Pancreas (tissue), 10 donors: ENCODE measurements around the gene INPP5D. TPM values are rescaled to one million over a fixed set of nuclear protein-coding genes. Genes with fewer than 3 reads are reported as not detected.

Experiments used
- ATAC-seq, 4 donors: fragments of 200-7000 bp; cut with Tn5 transposase; one replicate each; pipeline versions ENCODE4 v1.8.0 to v1.9.1; 2020; ENCODE audit warnings: mild to moderate bottlenecking in 4 of 4, moderate library complexity in 4 of 4
- DNase-seq, 6 donors: peaks; one replicate each; pipeline ENCODE4 v3.0.0-alpha.2; 2020
- FAIRE-seq: peaks from 2 replicates; lab custom pipeline; 2012; peaks lifted over from hg19 to GRCh38; lab: Jason Lieb, UNC
- H3K27ac ChIP-seq, 4 donors: fragments of 200-600 bp; sonication (generic); 1 replicate in 3 of 4; 2 replicates in 1 of 4; pipeline versions ENCODE4 v1.5.0 to v1.8.0; 2020
- H3K27me3 ChIP-seq, 4 donors: fragments of 200-600 bp; one replicate each; pipeline ENCODE4 v1.8.0; 2021
- H3K36me3 ChIP-seq, 3 donors: fragments of 200-600 bp; sonication (generic) in 1 of 3; one replicate each; pipeline versions ENCODE4 v1.5.0 to v1.8.0; 2020 to 2021
- H3K4me1 ChIP-seq, 3 donors: fragments of 200-600 bp; one replicate each; pipeline ENCODE4 v1.8.0; 2021
- H3K4me3 ChIP-seq, 4 donors: fragments of 200-600 bp; sonication (generic) in 2 of 4; one replicate each; pipeline versions ENCODE4 v1.5.0 to v1.8.0; 2020 to 2021
- H3K9me3 ChIP-seq, 4 donors: fragments of 200-600 bp; one replicate each; pipeline ENCODE4 v1.8.0; 2021
- CTCF ChIP-seq, 4 donors: fragments of 200-600 bp; sonication (generic) in 3 of 4; IDR thresholded peaks; one replicate each; pipeline versions ENCODE4 v1.5.0 to v1.8.0; 2021; ENCODE audit warnings: antibody characterized with exemption in 4 of 4
- WGBS, 2 donors: extraction: QIAGEN DNeasy Blood & Tissue Kit; methylation state at CpG; one replicate each; pipeline ENCODE4 v1.1.7; 2013; 5-methylcytosine and 5-hydroxymethylcytosine counted together
- intact Hi-C, 3 donors: fragments of 100-400 bp; cut with DNase I; formaldehyde crosslinking; loops; one replicate each; pipeline versions ENCODE4 v1.11.1 to v1.14.2; 2022
- polyA plus RNA-seq, 2 donors: library from polyadenylated mRNA; stranded (reverse); fragments of 200-250 nt; gene quantifications; one replicate each; pipeline ENCODE4 v1.2.3, GENCODE V29; 2013
- total RNA-seq, 6 donors: library from RNA; stranded (reverse); fragmentation: NEBNext Ultra II Directional in 4 of 6; extraction: Animal tissue kit (Norgen Biotek cat#: 25700) in 4 of 6; gene quantifications; one replicate each; pipeline versions ENCODE4 v1.2.1 to v1.2.4, GENCODE V29; 2021 to 2023
- donor health status: healthy with polysubstance abuse.
- donor health status: DM: no; HTN: no; CAD: no; lungs with moderate emphysema.
- donor health status: DM: no; HTN: no; CAD: no.
- donor health status: control.
- donor health status: control.
- donor health status: Bipolar disorder and iron deficiency.
- donor health status: DM: yes; HTN: yes; CAD: no.
- donor health status: DM: no; HTN: no; CAD: no.
- donor health status: DM: no; HTN: no; CAD: no.
- donor health status: DM: yes; HTN: yes; CAD: no.

INPP5D gene
- total and polyA plus RNA-seq, 8 donors, result 1.1 to 11.4 (median 2.3) TPM

GRCh38 chr2:233012301-233012971 lies 47.7 kb upstream of the INPP5D start:
- Histone ChIP-seq H3K4me3 (peak overlapping the region in 3 of 4 donors; percentile 2 to 35 (median 32)), H3K27me3 (no peaks in the 10 kb centered on the region), H3K27ac (peak overlapping the region; percentile 29 to 88 (median 76)), H3K9me3 (no peaks in the 10 kb centered on the region), H3K4me1 (peaks cover 4 to 20% (median 7%) of the 10 kb centered on the region in 3 donors), H3K36me3 (no peaks in the 10 kb centered on the region)
- FAIRE-seq, result no peak
- no peak for TF ChIP-seq CTCF (IDR thresholded peaks at IDR 0.05)
- peak in 4 of 6 donors; percentile 35 to 50 (median 43) for DNase-seq
- peak; percentile 73 to 83 (median 79) for ATAC-seq
- intact Hi-C loops, result no loop called here
- 24% methylated on average over 12 of the region's 12 CpGs for WGBS, 2 donors

GRCh38 chr2:233013027-233013461 lies 47.1 kb upstream of the INPP5D start, which contains the start of gene NGEF:
TSS of gene NGEF (minus strand) at chr2:233013256. CDS start at chr2:232974890, 38,366 bp downstream.
- TF ChIP-seq CTCF (IDR thresholded peaks at IDR 0.05), result no peak
- Histone ChIP-seq H3K27me3 (no peaks in the 10 kb centered on the region), H3K9me3 (no peaks in the 10 kb centered on the region), H3K36me3 (no peaks in the 10 kb centered on the region), H3K4me1 (peaks cover 4 to 20% (median 7%) of the 10 kb centered on the region in 3 donors), H3K27ac (peak within 1 kb of the TSS; percentile 29 to 88 (median 76)), H3K4me3 (peak within 1 kb of the TSS in 3 of 4 donors; percentile 2 to 35 (median 32))
- intact Hi-C loops, result no loop called here
- WGBS, 2 donors, result 18 to 20% methylated on average over 12 of the region's 12 CpGs
- no peak for FAIRE-seq
- peak; percentile 83 to 94 (median 88) for DNase-seq
- ATAC-seq, result peak; percentile 94 to 97 (median 95)

GRCh38 chr2:233013650-233014049 lies 46.5 kb upstream of the INPP5D start:
- WGBS, 2 donors, result 23 to 34% methylated on average over 1 of the region's 1 CpG
- Histone ChIP-seq H3K4me3 (no peak overlapping the region), H3K27me3 (no peaks in the 10 kb centered on the region), H3K9me3 (no peaks in the 10 kb centered on the region), H3K36me3 (no peaks in the 10 kb centered on the region), H3K4me1 (peaks cover 4 to 20% (median 7%) of the 10 kb centered on the region in 3 donors), H3K27ac (peak overlapping the region; percentile 29 to 88 (median 76))
- DNase-seq (no peak), ATAC-seq (no peak), FAIRE-seq (no peak)
- intact Hi-C loops, result no loop called here
- no peak for TF ChIP-seq CTCF (IDR thresholded peaks at IDR 0.05)

GRCh38 chr2:233015019-233015645 lies 45.0 kb upstream of the INPP5D start:
- DNase-seq (no peak), FAIRE-seq (no peak)
- 94 to 100% methylated on average over 1 of the region's 1 CpG for WGBS, 2 donors

More at GRCh38 chr2:233015019-233015645, 45.0 kb upstream of the INPP5D start:
- TF ChIP-seq CTCF (IDR thresholded peaks at IDR 0.05), result no peak
- H3K27ac ChIP-seq, result no peak overlapping the region
- no peaks in the 10 kb centered on the region for H3K27me3 ChIP-seq
- H3K9me3 ChIP-seq, result no peaks in the 10 kb centered on the region
- no peak for ATAC-seq
- no peak overlapping the region for H3K4me3 ChIP-seq
- no peaks in the 10 kb centered on the region for H3K36me3 ChIP-seq
- intact Hi-C loops, result no loop called here
- H3K4me1 ChIP-seq, result peaks cover 4 to 20% (median 7%) of the 10 kb centered on the region in 3 donors
